DMS153 treated with DMSO at 0.1 percent for 48 hours (cell line): ENCODE results near the gene KCNG2.

Source experiments
- DNase-seq: peaks from one replicate; lab custom pipeline; 2025; ENCODE audit not compliant: unreplicated experiment; lab: John Stamatoyannopoulos, UW

Gene KCNG2

DNA sequence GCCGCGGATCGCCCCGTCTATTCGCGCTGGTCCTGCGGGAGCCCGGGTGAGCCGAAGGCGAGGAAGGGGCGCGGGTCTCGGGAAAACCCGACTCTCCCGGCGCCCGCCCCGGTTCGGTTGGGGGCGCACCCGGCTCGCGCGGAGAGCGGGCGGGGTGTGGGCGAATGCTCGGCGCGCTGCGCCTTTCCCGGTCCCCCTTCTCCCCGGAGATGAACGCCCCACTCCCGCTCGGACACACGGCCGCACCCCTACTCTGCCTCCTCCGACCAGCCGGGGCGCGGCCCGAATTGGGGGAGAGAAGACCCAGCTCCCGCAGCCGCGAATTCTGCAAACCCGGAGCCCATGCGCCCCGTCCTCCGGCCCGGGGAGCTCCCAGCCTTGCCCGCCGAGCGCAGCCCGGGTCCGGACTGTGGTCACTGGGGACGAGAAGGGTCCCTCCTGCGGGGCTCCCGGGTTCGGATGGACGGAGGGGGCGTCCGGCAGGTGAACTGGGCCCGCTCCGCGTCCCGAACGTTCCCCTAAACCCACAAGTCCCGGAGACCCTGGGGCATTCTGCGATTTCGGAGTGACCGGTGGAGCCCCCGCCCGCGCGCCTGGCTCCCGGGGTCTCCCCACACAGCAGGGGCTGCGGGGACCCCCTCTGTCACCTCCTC, 734 bp downstream of the KCNG2 start:
- no peak for DNase-seq

DNA sequence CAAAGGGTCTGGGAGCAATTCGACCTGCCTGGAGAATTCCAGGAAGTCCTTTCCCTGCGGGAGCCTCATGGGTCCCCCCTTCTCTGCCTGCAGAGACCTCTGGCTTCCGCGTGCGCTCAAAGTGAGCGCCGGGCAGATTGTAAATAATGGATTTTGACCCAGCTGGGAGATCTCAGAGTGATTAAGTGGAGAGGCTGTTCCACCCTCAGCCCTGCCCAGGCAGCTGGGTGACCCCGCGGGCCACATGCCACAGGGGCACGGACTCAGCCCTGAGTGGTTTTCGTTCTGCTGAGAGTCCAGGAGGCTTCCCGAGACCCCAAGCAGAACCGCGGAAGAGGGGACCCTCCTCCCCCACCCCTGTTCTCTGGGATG, 1.2 kb downstream of the KCNG2 start:
- no peak for DNase-seq

DNA sequence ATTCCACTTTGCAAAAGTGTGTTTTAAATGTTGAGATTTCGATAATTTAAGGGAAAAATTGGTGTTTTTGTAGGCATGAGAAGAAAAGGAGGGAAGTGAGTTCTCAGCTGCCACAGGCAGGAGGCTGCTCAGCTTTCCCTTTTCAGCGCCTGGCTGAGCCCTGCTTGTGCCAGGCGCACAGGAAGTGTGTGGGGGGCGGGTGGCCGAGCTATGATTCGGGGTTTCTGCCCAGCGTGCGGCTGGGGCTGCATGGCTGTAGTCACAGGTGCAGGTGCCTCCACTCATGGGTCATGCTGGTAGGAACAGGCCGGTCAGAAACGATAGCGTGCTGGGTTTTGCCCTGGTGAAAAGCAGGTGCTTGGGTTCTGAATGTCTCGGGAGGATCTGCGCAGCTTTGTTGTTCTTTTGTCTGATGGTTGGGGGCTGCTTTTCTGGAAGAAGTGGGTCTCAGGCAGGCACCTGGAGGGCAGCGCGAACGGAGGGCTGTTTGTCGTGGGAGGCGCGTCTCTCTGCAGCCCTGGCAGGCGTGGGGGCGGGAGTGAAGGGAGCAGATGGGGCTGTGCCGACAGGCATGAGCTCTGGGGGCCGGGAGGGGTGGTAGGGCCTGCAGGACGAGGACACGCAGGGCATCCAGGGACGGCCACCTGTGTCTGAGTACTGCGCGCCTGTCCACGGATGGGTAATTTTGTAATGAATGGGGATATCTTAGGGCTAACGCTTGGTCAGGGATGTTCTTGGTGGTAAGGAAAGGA, 2.1 kb downstream of the KCNG2 start:
- no peak for DNase-seq

DNA sequence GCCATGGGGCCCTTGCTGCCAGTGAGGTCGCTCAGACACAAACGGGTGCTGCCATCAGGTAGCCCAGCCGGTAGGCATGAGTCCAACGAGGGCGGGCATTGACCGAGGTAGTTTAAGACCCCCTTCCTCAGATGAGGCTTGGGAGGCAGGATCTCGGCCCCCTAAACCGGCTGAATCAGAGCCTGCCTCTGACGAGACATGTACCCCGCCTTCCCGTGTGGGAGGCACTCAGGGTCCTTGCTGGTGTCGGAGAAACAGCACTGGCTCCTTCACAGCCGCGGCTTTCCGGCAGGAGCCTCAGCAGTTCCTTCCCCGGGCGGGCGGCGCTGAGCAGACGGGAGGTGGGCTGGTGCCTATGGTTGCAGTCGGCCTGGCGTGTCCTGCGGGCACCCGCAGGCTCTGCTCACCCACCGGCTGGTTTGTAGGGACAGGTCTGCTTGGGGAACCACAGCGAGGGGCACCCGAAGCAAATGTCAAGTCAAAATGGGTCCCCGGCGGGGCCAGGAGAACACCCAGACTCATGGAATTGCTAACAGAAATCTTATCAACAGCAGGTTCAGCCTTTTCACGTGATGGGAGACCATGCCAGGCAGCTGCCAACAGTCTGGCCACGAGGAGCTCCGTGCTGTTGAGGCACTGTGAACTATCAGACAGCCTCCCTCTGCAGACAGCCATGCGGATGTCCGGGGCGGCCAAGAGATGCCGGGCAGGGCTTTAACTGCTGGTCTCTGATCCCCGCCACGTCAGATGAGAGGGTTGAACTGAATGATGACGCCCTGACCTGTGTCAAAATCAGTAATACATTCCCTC, 2.8 kb downstream of the KCNG2 start:
- no peak for DNase-seq

DNA sequence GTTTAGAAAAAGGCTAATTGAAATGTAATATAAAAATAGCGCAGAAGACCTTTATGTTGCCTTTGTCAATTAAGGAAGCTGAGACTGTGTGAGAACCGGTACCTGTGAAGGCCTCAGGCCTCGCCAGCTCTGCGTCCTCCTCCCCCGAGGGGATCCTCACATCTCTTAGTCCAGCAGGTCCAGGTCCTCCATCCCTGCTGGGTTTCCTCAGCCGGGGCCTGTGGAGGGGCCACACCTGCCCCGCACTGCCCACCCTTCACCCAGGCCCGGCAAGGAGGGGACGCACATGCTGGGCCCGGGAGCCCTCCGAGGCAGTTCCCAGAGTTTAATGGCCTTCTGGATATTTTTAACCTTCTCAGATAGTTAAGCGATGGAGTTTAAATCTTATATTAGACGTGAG, 3.5 kb downstream of the KCNG2 start:
- DNase-seq = no peak

DNA sequence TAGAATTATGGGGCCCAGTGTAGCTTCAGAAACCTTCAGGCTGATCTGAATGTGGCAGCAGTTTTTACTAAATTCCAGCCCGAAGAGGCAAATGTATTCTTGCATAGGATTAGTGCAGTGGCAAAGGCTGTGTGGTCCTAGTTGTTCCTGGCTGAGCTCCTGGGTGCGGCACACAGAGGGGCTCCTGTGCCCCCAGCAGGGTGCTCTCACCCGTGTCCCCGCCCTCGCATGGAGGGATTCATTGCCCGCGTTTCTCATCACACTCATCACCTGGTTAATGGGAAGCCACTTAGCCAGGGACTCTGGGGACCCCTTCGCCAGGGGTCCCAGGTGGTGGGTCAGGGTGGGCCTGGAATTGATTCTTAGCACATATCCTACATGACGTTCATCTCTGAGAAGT, 3.9 kb downstream of the KCNG2 start:
- no peak for DNase-seq

DNA sequence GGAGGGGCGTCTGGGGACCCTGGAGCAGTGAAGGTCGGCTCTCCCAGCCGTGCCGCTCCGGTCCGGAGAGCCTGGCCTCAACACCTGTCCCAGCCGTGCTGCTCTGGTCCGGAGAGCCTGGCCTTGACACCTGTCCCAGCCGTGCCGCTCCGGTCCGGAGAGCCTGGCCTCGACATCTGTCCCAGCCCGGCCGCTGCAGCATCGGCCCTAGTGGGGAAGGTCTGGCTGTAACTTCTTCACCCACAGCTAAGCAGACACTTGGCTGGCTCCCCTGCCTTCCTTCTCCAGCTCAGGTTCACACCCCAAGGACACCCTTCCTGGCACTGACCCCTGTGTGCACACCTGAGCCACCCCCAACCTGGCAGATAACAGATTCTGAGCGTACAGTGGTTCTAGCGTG, 4.6 kb downstream of the KCNG2 start:
- no peak for DNase-seq

DNA sequence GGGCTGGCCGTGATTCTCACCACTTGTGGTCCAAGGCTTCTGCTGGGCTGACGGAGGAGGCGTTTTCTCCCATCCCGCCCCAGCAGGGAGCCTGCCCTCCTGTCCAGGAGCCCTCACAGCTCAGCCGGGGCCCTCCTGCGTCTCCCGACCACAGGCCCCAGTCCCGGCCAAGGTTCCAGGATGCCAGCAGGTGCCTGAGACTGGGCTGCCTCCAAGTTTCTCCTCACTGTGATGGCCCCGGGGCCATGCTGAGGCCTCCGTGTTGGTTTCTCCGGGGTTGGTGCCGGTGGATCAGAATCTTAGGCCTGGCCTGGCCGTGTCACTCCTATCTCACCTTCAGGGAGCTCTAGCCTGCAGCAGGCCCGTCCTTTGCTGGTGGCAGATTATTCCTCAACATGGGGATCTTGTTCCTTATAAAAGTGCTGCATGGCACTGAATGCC, 5.9 kb downstream of the KCNG2 start:
- DNase-seq = no peak

DNA sequence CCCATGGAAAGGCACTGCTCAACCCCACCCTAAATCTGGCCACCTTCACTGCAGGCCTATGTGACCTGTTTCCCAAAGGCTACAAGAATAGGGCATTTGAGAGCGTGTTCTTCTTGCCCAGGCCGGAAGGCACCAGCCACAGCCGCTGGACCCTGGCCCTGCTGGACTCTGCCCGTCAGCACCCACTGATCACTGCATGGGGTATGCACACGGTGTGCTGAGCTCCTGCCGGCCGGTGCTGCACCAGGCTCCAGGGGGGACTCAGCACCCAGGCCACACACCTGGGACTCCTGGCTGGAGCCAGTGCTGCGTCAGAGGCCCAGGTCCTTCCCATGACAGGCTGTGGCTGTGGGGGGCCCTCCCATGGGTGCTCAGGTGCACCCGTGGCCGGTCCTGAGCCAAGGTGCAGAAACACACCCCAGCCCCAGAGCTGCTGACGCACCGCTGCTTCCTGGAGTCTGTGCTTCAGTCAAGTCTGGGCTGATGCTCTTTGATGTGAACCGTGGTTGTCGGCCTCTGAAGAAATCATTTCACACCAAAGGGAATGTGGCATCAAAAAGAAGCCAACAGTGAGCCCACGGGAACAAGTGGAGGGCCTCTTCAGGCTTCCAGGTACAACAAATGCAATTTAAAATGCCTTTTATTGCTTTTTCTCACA, 6.5 kb downstream of the KCNG2 start:
- no peak for DNase-seq

DNA sequence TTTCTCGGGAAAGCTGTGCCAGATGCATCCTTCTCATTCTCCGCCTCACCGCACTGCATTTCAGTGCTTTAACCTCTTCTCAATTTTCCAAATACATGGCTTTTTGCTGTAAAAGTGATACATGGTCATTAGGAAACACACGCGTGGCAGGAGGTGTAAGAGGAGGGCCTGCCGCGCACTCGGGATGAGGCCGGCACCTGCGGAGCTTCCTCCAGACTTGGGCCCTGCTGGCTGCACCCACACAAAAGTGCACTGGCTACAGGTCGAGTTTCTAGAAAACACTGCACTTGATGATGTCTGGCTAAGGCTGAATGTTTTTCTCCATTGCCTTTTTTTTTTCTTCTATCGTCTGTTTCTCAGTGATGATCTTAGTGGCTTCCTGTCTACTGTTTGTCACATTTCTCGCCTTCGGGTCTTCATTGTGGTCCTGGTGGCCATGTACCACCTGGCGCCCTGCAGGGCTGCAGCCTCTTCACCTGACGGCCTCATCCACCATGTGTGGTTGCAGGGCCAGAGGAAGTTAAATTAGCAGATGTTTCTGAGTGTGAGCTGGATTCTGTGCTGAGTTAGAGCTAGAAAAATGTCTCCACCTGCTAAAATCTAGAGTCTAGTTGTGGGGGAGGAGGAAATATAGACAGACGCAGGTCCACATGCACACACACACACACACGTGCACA, 7.6 kb downstream of the KCNG2 start:
- DNase-seq = no peak

DNA sequence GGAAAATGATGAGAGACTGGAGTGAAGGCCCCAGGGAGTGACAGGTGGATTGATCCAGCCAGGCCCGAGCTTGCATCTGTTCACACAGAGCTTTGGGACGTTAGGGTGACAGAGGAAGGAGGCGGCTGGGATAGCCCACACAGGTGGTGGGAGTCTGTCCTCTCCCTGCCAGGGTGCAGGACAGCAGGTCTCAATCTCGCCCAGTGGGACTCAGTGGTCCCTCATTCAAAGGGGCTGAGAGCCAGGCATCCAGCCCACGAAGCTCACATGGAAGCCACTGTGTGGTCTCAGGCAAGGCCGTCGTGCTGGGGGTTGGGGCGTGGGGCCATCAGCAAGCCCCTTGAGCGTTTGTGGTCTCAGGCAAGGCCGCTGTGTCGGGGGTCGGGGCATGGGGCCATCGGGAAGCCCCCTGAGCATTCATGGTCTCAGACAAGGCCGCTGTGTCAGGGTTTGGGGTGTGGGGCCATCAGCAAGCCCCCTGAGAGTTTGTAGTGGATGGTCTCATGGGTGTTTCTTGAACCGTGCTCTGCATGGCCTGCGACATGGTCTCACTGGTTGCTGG, 8.3 kb downstream of the KCNG2 start:
- DNase-seq = no peak

DNA sequence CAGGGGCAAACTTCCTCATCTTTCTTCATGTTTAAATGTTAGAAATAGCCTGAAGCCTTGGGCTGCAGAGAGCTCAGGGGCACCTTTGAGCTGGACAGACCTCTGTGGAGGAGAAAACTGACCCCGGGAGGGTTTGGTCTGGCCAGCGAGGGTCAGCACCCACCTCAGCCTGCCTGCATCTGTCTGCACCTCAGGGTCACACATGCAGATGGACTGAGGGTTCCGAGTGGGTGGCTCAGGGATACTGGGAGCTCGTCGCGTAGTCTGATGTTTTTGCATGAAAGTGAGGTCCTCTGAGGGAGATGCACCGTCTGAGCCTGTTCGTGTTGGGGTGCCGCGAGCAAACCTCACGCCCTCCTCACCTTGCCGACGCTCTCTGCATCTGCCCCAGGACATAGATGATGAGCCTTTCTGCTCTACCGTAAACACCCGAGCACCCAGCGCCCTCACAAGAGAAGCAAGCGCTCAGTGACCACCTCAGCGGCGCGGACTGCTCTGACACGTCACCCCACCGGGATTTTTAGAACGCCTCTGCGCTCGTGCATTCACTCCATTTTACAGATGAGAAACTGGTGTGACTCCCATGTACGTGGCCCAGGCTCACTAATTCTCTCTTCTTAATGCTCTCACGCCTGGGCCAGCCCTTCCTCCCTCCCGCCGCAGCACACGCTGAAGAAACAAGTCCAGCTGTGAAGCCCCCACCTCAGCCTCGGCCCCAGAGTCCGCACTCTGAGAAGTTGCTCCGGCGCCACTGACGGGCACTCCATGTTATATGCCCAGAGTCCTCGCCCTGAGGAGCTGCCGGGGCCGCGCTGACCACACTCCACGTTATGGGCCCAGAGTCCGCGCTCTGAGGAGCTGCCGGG, 9.5 kb downstream of the KCNG2 start:
- no peak for DNase-seq

DNA sequence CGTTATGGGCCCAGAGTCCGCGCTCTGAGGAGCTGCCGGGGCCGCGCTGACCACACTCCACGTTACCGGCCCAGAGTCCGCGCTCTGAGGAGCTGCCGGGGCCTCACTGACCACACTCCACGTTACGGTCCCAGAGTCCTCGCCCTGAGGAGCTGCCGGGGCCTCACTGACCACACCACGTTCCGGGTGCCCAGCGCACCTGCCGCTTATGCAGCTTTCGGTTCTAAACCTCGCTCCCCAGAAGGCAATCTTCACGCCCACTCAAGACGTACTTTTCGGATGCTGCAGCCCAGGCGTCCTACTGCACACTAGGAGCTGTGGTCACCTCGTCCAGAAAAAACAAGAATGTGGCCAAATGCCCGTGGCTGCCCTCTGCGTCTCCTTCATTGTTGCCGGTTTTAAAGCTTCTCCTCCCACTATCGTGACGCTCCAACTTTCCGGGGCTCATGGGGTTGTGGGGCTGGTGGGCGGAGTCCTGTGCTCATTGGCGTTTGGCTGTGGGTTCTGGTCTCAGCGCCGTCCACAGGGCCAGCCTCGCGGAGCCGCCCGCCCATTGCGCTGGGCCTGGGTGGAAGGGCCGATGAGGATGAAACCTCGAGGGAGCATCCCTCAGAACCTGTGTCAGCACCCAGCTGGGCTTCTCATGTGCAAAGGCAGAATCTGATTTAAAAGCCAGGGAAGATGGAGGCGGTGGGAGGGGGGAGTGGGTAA, 11.9 kb downstream of the KCNG2 start:
- no peak for DNase-seq

DNA sequence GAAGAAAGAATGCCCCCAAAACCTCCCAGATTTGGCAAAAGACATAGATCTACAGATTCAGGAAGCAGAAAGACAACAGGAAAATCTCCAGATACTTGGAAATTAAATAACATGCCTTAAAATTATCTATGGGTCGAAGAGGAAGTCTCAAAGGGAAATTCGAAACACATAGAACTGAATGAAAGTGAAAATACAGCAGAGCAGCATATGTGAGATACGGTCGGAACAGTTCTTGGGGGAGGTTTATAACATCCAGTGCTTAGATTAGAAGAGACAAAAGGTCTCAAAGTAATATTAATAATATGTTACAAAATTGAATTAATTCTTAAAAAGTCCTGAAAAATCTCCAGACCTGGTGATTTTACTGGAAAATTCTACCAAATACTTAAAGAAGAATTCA, 14.3 kb downstream of the KCNG2 start:
- no peak for DNase-seq

DNA sequence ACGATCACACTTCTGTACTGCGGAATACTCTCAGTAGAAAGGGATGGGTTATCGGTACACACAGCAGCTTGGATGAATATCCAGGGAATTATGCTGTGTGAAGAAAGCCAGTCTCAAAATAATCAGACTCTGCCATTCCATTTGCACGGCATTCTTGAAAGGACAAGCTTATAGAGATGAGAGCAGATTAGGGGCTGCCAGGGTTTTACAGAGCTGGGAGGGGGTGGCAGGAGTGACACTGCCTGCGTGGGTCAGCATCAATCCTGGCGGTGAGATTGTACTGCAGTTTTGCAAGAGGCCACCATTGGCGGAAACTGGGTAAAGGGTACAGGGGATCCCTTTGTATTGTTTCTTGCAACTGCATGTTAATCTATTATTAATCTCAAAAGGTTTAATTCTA, 16.6 kb downstream of the KCNG2 start:
- no peak for DNase-seq

DNA sequence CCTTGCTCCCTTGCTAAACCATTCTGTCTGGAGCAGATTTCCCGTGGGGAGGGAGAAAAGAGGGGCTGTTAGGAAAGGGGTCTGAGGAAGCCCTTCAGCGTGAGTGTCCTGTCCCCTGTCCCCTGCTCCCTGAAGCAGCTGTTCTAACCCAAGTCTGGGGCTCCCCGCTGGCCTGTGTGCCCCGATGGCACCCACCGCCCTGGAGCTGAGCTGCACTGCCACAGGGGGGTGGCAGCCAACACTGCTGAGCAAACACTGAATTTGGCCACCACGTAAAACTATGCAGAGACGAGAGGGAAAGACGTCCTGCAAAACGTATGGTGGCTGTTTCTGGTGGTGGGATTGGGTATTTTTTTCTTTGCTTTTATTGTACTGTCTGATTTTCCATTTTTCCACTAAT, 17.9 kb downstream of the KCNG2 start:
- no peak for DNase-seq

DNA sequence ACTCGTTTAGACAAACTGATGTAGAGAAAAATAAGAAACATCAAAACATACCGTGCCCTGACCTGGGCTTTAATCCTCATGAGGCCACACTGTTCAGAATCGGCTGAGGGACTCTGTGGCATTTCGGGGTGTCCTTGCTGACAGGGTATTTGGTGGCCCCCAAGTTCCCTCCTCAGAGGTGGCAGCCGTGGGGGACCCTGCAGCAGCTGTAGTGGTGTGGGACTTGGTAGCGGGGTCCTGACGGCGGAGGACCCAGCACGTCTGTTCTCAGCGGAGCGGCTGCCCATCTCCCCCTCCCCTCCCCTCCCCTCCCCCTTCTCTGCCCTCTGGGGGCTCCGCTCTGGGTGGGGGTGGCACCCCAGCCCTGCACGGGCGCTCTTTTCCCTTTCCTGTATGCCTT, 18.4 kb downstream of the KCNG2 start:
- DNase-seq = no peak

DNA sequence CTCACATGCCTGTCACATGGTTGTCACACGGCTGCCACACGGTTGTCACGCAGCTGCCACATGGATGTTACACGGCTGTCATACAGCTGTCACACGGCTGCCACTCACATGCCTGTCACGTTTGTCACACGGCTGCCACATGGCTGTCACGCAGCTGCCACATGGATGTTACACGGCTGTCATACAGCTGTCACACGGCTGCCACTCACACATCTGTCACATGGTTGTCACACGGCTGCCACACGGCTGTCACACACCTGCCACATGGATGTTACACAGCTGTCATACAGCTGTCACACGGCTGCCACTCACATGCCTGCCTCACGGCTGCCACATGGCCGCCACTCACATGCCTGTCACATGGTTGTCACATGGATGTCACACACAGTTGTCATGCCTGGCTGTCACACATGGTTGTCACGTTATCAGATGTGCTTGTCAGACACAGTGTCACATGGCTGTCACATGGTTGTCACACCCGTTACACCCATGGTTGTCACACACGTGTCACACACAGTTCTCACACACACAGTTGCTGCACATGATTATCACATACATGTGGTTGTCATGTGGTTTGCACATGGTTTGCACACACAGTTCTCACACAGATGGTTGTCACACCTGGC, 19.4 kb downstream of the KCNG2 start:
- DNase-seq = no peak

DNA sequence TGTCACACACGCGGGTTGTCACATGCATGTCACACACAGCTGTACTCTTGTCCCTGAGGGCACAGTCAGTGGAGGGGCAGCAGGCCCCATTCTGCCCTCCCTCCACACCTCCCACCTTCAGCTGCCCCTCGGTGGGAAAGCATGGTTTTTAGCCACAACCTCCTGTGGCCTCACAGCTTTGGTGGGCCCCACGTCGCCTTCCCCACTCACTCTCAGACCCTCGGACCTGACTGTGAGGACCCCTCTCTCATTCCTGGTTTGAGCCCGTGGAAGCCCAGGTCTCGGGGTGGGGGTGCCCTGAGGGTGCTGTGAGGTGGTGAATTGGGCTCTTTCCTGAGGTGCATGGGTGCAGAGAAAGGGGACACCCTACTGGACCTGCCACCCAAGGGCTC, 19.9 kb downstream of the KCNG2 start:
- no peak for DNase-seq
